Transverse colon (tissue), 4 donors: ENCODE data around the gene ZBTB46. TPM values are rescaled to one million over a fixed set of nuclear protein-coding genes. Genes with fewer than 3 reads are reported as not detected.
"Not testable (repeated sequence)": the region's sequence is repeated elsewhere in the genome, so short reads cannot be mapped to it uniquely, and the experiment has no call there.

Experiments used
- DNase-seq: peaks from one replicate; pipeline ENCODE4 v3.0.0-alpha.2; 2019
- H3K27ac ChIP-seq, 4 donors: fragments of 200-600 bp; sonication (generic); 2 replicates each; pipeline ENCODE4 v1.5.1; 2016 to 2018; ENCODE audit warnings: inconsistent platforms in 4 of 4
- H3K27me3 ChIP-seq: fragments of 200-600 bp; sonication (generic); 2 replicates; pipeline ENCODE4 v1.5.1; 2017; ENCODE audit warnings: inconsistent platforms
- H3K36me3 ChIP-seq, 4 donors: fragments of 200-600 bp; sonication (generic); 2 replicates each; pipeline ENCODE4 v1.5.1; 2017 to 2019; ENCODE audit warnings: inconsistent platforms in 4 of 4
- H3K4me1 ChIP-seq, 4 donors: fragments of 200-600 bp; sonication (generic); 2 replicates each; pipeline ENCODE4 v1.5.1; 2017 to 2020; ENCODE audit warnings: inconsistent platforms in 4 of 4
- H3K4me3 ChIP-seq, 4 donors: fragments of 200-600 bp; sonication (generic); 1 replicate in 1 of 4; 2 replicates in 3 of 4; pipeline versions ENCODE4 v1.5.1 to v1.6.1; 2017 to 2019; ENCODE audit warnings: inconsistent platforms in 4 of 4
- H3K9me3 ChIP-seq, 2 donors: fragments of 200-600 bp; sonication (generic); 2 replicates each; pipeline ENCODE4 v1.5.1; 2017 to 2019; ENCODE audit warnings: inconsistent platforms in 2 of 2
- CTCF ChIP-seq, 5 experiments: fragments of 200-600 bp in 3 of 5; fragments of 450-650 bp in 2 of 5; sonication (generic) in 3 of 5; IDR thresholded peaks; 1 replicate in 2 of 5; 2 replicates in 3 of 5; pipeline ENCODE4 v1.5.1; 2016 to 2017; ENCODE audit warnings: antibody characterized with exemption in 5 of 5, inconsistent platforms in 3 of 5, mild to moderate bottlenecking in 2 of 5, moderate library complexity in 1 of 5
- EP300 ChIP-seq: sonication (generic); formaldehyde crosslinking; IDR thresholded peaks from one replicate; pipeline ENCODE4 v1.6.1; 2017; ENCODE audit warnings: antibody characterized with exemption, low read depth
- POLR2A ChIP-seq: fragments of 450-650 bp; IDR thresholded peaks from one replicate; pipeline ENCODE4 v1.6.1; 2016; ENCODE audit warnings: antibody characterized with exemption, mild to moderate bottlenecking, moderate library complexity
- POLR2AphosphoS5 ChIP-seq, 3 donors: sonication (generic); formaldehyde crosslinking; IDR thresholded peaks; one replicate each; pipeline ENCODE4 v1.6.1; 2016; ENCODE audit warnings: antibody characterized with exemption in 3 of 3
- WGBS, 2 donors: methylation state at CpG; one replicate each; pipeline ENCODE4 v1.1.5; 2018; ENCODE audit warnings: low coverage in 1 of 2; 5-methylcytosine and 5-hydroxymethylcytosine counted together
- in situ Hi-C, 4 donors: fragments of 200-750 bp; cut with MboI; loops; one replicate each; pipeline versions ENCODE4 v1.15.0 to v1.15.1; 2017; ENCODE audit warnings: low sequenced_read_pairs in 3 of 4, low pct_ligation_motif_present in 1 of 4, low pct_unique_long_range_greater_than_20kb in 1 of 4
- intact Hi-C: fragments of 100-400 bp; cut with DNase I; formaldehyde crosslinking; loops from one replicate; pipeline ENCODE4 v1.15.1; 2023; ENCODE audit warnings: low total_unique reads
- total RNA-seq, 4 donors: library from RNA; depleted of rRNA; stranded (reverse); fragments of >200 nt; gene quantifications; one replicate each; pipeline ENCODE4 v1.1.0, GENCODE V29; 2016

The ZBTB46 gene
- total RNA-seq, 4 donors from 2014 or later = 2.3 to 6.0 (median 5.3) TPM

- TF ChIP-seq POLR2A (no peak), CTCF (IDR thresholded peaks at IDR 0.05) (no peak), EP300 (no peak), POLR2AphosphoS5 (IDR thresholded peaks at IDR 0.05) (no peak)
- in situ Hi-C loops = no loop called here
- no peak for DNase-seq
- Histone ChIP-seq H3K36me3 (no peaks in the 10 kb centered on the region), H3K4me3 (no peak overlapping the region), H3K4me1 (peaks cover 0 to 13% (median 0%) of the 10 kb centered on the region in 4 donors), H3K27ac (no peak overlapping the region), H3K9me3 (no peaks in the 10 kb centered on the region), H3K27me3 (peaks cover 6% of the 10 kb centered on the region)
- intact Hi-C loops = loop anchor here (10.0 kb wide), 1 partner anchor 197 kb away; the partner anchor contains the start of gene SAMD10
- WGBS, 2 donors = 95 to 96% methylated on average over 13 of the region's 13 CpGs
These were observed 53.5 kb downstream of the ZBTB46 start for GRCh38 chr20:63777614-63778013.

DNA sequence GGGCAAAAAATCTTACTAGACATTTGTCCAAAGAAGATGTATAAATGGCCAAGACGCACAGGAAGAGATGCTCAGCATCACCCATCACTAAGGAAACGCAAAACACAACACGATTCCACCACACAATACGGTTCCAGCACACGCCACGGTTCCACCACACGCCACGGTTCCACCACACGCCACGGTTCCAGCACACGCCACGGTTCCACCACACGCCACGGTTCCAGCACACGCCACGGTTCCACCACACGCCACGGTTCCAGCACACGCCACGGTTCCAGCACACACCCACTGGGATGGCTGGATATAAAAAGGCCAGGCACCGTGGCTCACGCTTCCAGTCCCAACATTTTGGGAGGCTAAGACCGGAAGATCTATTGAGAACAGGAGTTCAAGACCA is 54.2 kb downstream of the ZBTB46 start:
- WGBS, 2 donors = 91 to 95% methylated on average over 3 to 23 of the region's 23 CpGs
- H3K4me3 ChIP-seq, H3K9me3 ChIP-seq, H3K36me3 ChIP-seq, in situ Hi-C loops, H3K27ac ChIP-seq, DNase-seq, H3K27me3 ChIP-seq: not testable (repeated sequence)
- H3K4me1 ChIP-seq = peaks cover 0 to 15% (median 0%) of the 10 kb centered on the region in 4 donors
- intact Hi-C loops = loop anchor here (10.0 kb wide), 1 partner anchor 198 kb away; the partner anchor contains the start of gene SAMD10

GRCh38 chr20:63775096-63775978 is 55.7 kb downstream of the ZBTB46 start:
- TF ChIP-seq POLR2A = no peak
- TF ChIP-seq POLR2AphosphoS5 (IDR thresholded peaks at IDR 0.05) = no peak
- peak; percentile 32 to 60 (median 52) for TF ChIP-seq CTCF (IDR thresholded peaks at IDR 0.05)
- no peak for TF ChIP-seq EP300
- DNase-seq = no peak
- Histone ChIP-seq H3K4me3 (peak overlapping the region in 1 of 4 donors; percentile 13), H3K4me1 (peaks cover 0 to 12% (median 0%) of the 10 kb centered on the region in 4 donors), H3K27ac (no peak overlapping the region), H3K27me3 (peaks cover 6% of the 10 kb centered on the region), H3K36me3 (no peaks in the 10 kb centered on the region), H3K9me3 (no peaks in the 10 kb centered on the region)
- in situ Hi-C loops = no loop called here
- 44% methylated on average over 55 of the region's 67 CpGs; no CpG with 5 or more reads in 1 of the 2 donors for WGBS, 2 donors
- intact Hi-C loops = loop anchor here (10.0 kb wide), 1 partner anchor 199 kb away; the partner anchor contains the start of gene SAMD10

GRCh38 chr20:63774306-63774705 is 56.8 kb downstream of the ZBTB46 start:
- TF ChIP-seq EP300 (no peak), POLR2A (no peak), POLR2AphosphoS5 (IDR thresholded peaks at IDR 0.05) (no peak), CTCF (IDR thresholded peaks at IDR 0.05) (no peak)
- 63 to 70% methylated on average over 3 to 15 of the region's 15 CpGs for WGBS, 2 donors
- intact Hi-C loops (loop anchor here (10.0 kb wide), 1 partner anchor 200 kb away; the partner anchor contains the start of gene SAMD10), in situ Hi-C loops (no loop called here)
- Histone ChIP-seq H3K9me3 (no peaks in the 10 kb centered on the region), H3K4me1 (peaks cover 0 to 12% (median 0%) of the 10 kb centered on the region in 4 donors), H3K36me3 (no peaks in the 10 kb centered on the region), H3K27ac (no peak overlapping the region), H3K4me3 (no peak overlapping the region), H3K27me3 (peaks cover 6% of the 10 kb centered on the region)
- DNase-seq = no peak
